HG03175 (cell line): ENCODE results near the gene ADAMTS6.
"Not testable (repeated sequence)": the region's sequence is repeated elsewhere in the genome, so short reads cannot be mapped to it uniquely, and the experiment has no call there.

ENCODE experiments used
- ATAC-seq: cut with Tn5 transposase; IDR thresholded peaks from one replicate; pipeline ENCODE4 v1.9.1; 2021; ENCODE audit warnings: mild to moderate bottlenecking, moderate library complexity; ENCODE audit not compliant: unreplicated experiment

Gene ADAMTS6

DNA sequence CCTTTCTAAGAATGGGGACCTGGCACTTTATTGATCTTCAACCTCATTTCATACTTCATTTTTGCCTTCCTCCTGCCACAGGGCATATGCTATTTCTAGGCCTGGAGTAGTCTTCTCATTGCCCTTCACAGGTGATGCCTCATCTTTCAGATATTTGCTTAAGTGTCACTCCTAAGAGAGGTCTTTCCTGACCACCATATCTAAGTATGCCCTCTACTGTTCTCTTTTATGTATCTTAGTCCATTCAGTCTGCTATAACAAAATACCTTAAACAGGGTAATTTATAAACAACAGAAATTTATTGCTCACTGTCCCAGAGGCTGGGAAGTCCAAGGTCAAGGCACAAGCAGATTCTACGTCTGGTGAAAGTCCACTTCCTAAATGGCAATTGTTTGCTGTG, 99.1 kb downstream of the ADAMTS6 start:
- no peak for ATAC-seq

DNA sequence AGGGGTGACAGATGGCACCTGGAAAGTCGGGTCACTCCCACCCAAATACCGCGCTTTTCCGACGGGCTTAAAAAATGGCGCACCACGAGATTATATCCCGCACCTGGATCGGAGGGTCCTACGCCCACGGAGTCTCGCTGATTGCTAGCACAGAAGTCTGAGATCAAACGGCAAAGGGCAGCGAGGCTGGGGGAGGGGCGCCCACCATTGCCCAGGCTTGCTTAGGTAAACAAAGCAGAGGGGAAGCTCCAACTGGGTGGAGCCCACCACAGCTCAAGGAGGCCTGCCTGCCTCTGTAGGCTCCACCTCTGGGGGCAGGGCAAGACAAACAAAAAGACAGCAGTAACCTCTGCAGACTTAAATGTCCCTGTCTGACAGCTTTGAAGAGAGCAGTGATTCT, 111.2 kb downstream of the ADAMTS6 start:
- ATAC-seq = not testable (repeated sequence)

DNA sequence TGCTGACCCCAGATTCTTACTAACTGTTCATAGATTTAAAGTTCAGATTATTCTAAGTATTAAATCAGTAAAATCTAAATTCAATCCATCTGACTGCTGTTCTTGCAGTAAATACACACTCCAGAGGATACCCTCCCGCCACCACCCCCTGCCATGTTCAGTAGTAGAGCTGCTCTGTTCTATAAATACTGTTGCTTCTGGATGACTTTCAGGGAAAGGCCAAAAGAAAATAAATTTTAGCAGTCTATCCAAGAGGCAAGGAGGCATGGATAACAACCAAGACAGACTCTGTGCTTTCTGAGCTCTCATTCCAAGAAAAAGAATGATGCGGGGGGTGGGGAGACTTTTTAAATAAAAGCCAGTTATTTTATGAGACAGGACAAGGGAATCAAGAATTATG, 115.1 kb downstream of the ADAMTS6 start:
- no peak for ATAC-seq

DNA sequence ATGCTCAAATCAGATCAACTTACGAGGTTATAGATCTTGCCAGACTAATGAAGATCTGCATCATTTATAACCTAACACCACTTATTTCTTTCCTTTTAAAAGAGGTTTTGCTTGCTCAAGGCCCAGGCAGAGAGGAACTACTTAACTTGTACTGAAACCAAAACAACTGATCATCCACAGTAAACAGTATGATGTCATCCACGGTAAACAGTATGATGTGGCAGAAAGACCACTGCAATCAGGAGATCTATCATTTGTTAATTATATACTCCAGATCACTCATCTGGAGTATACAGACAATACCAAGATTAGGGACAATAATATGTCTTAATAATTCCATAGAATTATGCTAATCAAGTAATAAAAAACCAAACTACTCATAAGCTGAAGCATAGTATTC, 116.8 kb downstream of the ADAMTS6 start:
- no peak for ATAC-seq

DNA sequence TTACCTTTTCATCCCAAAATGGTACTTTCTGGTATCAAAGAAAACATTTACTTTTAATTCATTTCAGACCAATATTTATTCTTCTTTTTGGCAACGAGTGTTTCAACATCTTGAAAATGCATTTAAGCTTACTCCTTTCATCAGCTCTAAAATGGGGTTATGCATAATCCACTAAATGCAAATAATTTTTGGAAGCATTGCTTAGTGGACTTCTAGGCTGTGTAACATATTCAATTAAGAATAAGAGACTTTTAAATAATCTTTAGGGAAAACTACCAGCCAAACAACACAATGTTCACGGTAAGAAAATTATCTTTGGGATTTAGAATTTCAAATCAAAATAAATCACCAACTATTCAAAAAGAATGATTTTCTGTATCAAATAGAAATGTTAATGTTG, 118.2 kb downstream of the ADAMTS6 start:
- ATAC-seq = no peak

DNA sequence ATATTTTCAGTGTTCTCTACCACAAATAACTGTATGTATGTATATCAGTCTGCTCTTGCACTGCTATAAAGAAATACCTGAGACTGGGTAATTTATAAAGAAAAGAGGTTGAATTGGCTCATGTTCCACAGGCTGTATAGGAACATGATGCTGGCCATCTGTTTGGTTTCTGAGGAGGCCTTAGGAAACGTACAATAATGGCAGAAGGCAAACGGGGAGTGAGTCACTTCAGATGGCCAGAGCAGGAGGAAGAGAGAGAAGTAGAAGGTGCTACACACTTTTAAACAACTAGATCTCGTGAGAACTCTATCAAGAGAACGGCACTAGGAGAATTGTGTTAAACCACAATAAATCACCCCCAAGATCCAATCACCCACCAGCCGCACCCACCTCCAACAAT, 121.7 kb downstream of the ADAMTS6 start:
- ATAC-seq = no peak

DNA sequence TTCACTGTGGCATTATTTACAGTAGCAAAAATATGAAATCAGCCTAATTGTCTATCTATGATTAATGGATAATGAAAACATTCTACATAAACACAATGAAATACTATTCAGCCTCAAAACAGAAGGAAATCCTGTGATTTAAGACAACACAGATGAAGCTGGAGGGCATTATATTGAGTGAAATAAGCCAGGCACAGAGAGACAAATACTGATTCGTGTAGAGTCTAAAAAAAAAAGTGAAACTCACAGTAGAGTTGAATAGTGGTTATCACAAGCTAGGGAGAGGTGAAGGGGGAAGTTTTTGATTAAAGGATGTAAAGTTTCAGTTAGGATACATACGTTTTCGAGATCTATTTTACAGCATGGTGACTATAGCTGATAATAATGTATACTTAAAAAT, 122.2 kb downstream of the ADAMTS6 start:
- no peak for ATAC-seq

DNA sequence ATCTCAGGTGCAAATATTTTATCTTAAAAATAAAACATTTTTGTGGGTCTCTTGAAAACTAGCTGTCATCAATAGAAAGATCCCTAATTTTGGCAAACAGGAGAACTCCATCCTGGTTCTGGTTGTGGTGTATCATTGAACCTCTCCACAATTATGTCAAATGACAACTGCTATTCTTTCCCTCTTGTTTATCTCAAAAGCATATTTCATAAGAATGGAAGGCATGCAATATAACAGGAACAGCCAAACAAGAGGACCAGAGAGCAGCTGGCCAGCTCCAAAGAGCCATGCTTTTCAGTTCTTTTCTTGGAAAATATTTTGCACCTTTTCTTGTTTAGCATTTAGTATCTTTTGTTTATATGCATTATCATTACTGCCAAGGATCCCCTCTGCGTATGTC, 125.4 kb downstream of the ADAMTS6 start:
- ATAC-seq = no peak

DNA sequence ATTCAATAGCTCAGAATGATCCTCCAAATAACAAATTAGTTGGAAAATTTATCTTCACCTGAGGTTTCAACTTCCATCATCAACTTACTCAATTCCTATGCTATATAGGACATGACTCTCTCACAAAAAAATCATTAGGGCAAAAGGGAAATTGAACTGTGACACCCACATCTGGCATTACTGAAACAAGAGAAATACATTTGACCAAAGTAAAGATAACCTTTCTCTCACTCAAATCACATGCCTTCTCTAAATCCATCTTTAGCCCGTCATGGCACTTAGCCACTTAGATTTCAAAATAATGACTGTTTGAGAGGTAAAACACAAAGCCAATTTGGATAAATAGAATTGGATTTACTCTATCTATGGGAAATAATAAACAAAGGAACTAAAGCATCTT, 126.4 kb downstream of the ADAMTS6 start:
- ATAC-seq = no peak

DNA sequence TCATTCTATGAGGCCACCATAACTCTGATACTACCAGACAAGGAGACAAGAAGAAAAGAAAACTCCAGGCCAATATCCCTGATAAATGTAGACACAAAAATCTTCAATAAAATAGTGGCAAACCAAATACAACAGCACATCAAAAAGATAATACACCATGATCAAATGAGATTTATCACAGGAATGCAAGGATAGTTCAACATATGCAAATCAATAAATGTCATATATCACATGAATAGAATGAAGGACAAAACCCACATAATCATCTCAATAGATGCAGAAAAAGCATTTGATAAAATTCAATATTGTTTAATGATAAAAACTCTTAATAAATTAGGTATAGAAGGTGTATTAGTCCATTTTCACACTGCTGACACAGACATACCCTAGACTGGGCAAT, 139.9 kb downstream of the ADAMTS6 start:
- ATAC-seq = no peak

DNA sequence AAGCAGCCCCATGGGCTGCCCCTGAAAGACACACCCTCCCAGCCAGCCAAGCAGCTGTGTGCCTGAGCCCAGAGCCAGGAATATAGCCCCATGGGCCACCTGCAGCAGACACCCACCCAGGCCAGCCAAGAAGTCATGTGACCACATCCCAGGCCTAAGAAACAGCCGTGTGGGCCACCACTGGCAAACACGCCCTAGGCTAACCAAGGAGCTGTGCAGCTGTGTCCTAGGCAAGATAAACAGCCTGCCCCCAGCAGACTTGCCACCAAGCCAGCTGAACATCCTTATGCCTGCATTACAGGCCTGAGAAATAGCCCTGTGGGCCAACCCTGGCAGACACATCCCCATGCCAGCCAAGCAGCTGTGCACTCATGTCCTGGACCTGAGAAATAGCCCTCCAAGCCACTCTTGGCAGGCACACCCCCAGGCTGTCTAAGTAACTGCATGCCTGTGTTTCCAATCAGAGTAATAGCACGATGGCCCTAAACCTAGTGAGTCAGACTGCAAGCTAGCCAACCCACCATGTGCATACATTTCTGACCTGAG, 143.0 kb downstream of the ADAMTS6 start:
- ATAC-seq = no peak

DNA sequence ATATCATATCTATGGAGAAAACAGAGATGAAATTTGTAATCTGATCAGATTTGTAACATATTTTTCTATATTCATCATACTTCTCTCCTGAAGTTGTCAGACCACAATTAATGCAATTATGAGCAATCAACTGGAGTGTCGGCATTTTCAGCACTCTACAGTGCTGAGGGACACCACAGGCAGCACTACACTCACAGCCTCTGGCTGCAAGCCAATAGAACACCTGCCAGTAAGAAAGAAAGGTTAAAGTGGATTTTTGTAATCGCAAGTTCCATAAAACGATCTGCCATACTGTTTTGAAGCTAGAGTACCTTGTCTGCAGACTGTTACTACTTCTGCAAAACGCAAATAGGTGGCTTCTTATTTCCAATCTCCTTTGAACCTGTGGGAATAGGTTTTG, 147.6 kb downstream of the ADAMTS6 start:
- no peak for ATAC-seq

DNA sequence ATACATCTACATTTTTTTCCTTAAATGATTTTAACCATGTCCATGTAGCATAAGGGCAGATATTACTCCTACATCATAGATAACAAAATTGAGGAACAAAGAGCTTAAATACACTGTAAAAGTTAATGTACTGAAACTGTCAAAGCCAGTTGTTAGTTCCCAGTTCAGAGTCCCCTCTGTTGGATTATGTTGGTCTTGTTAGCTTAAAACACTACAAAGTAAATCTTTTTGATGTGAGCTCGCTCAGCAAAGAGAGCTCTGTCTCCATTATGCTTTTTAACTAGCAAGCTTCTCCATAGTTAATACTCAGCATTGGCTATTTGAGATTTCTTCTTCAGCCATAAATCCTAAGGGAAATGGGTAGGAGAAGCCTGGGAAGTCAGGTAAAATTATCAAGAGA, 149.1 kb downstream of the ADAMTS6 start:
- ATAC-seq = no peak

DNA sequence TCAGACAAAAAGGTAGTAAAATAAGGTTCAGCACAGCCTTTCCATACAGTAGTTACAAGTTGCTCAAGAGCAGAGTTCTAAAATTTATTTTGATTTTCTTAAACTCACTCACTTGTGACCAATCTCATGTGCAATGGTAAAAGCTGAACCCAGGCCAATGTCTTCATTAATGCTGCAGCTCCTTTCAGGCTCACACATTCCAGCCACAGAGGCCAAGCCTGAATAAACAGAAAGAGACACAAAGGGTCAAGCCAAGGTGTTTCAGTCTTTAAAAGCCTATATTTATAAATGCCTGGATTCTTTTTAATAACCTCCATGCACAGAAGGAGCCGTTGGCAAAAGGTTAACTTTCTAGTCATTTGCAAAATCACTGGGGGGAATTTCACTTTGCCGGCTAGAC, 152.5 kb downstream of the ADAMTS6 start:
- no peak for ATAC-seq

DNA sequence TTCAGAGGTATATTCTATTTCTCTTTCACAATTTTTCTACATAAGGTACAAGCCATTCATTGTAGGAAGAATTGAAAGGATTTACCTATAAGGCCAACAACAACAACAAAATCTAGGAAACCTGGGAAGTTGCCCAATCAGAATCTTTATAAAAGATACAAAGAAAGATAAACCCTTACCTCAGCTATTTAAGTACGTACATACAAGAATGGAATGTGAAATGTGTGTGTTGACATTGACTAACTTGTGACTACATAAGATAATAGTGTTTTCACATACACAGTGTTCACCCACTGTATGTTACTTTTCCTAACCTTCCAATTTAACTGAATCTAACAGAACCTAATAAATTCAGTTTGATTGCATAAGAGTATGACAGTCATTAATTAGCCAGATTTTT, 154.1 kb downstream of the ADAMTS6 start:
- no peak for ATAC-seq

DNA sequence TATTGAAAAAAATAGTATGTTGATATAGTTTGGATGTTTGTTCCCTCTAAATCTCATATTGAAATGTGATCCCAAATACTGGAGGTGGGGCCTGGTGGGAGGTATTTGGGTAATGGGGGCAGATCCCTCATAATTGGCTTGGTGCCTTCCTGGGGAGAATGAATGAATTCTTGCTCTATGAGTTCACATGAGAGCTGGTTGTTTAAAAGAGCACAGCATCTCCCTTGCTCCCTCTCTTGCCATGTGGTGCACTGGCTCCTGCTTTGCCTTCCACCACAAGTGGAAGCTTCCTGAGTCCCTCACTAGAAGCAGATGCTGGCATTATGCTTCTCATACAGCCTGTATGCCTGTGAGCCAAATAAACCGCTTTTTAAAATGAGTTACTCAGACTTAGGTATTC, 154.8 kb downstream of the ADAMTS6 start:
- no peak for ATAC-seq

DNA sequence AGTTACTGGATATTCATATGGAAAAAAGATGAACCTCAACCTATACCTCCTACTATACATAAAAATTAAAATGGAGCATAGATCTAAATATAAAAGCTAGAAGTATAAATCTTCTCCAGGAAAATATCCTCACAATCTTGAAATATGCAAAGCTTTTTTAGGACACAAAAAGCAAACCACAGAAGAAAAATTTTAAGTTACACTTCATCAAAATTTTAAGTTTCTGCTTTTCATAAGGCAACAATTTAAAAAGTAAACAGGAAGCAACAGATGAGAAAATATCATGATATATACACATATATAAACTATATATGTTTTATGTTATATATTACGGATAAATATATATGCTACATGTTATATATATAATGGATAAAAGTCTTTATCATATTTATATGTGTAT, 157.5 kb downstream of the ADAMTS6 start:
- no peak for ATAC-seq

DNA sequence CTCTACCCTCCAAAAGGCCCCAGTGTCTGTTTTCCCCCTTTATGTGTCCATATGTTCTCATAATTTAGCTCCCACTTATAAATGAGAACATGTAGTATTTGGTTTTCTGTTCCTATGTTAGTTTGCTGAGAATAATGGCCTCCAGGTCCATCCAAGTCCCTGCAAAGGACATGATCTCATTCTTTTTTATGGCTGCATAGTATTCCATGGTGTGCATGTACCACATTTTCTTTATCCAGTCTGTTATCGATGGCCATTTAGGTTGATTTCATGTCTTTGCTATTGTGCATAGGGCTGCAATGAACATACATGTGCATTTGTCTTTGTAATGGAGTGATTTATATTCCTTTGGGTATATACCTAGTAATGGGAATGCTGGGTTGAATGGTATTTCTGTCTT, 161.0 kb downstream of the ADAMTS6 start:
- not testable (repeated sequence) for ATAC-seq

DNA sequence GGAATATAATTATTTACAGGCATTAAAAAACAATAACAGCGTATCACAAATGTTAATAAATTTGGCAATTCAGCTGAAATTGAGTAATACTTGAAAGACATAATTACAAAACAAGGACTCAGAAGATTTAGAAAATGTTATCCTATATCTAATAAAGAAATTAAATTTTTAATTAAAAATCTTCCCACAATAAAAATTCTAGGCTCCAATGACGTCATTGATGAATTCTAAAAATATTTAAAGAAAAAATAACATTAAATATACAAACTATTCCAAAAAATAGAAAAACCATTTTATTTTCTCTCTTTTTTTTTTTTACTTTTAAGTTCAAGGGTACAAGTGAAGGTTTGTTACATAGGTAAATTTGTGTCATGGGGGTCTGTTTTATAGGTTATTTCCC, 161.5 kb downstream of the ADAMTS6 start:
- no peak for ATAC-seq

DNA sequence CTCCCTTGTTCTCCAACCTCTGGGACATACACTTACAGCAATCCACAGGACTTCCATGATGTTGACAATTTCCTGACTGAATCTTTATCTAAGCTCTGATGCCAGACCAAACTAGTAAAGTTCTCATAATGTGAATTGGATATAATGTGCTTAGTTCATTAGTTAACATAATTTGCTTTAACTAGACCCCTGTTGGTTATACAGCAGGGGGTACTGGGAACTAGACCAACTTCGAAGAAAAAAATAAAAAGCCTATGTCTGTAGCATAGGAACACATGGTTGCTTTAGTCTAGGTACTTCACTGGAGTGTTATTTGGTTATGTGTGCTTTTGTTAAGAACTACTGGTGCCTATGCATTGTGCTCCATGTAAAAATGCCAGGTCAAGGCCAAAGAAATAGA, 173.8 kb downstream of the ADAMTS6 start:
- ATAC-seq = no peak

DNA sequence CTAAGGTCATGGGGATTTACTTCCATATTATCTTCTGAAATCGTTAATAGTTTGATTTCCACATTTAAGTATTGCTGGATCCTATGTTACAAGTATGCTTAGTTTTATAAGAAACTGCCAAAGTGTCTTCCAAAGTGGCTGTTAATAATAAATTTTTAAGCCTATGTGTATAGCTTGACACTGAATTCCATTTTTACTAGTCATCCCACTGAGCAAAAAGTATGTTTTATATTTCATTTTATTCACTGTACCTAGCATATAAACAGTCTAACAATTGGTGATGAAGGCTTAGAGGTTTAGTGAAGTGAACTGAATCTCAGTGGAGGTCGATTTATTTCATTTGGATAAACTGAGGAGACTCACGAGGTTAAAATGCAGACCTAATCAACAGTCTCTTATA, 174.6 kb downstream of the ADAMTS6 start:
- no peak for ATAC-seq

DNA sequence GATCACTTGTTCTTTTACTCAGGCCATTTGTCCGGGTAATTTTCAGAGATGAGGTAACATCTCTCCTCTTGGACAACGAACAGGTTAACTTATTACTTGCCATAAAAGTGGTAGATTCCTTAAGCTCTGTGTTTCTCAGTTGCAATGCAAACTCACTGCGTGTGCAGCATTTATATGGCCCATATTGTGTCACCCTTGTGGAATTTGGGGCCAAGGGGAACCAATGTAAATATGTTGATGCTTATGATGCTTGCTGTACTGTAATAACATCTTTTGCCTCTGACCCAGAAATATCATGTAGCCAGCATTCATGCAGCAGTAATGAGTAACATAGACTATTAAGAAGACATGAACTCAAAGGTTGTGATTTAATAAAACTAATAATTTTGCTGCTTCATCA, 175.8 kb downstream of the ADAMTS6 start:
- ATAC-seq = no peak

DNA sequence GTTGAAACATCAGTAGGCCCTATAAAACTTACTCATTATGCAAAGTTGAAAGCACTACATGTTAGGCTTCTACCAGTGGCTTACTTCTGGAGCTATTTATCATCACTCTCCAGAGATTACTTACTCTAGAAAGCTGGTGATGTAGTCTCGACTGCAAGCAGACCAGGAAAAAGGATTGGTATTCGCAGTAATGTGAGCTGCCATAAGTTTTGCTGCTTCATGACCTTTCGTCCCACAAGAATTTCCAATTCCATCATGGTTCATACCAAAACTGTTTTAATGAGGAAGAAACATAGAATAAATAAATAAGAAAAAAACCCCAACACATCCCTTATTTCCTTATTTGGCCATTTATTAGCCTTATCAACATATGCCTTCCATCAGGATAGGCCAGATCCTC, 181.9 kb downstream of the ADAMTS6 start:
- no peak for ATAC-seq

DNA sequence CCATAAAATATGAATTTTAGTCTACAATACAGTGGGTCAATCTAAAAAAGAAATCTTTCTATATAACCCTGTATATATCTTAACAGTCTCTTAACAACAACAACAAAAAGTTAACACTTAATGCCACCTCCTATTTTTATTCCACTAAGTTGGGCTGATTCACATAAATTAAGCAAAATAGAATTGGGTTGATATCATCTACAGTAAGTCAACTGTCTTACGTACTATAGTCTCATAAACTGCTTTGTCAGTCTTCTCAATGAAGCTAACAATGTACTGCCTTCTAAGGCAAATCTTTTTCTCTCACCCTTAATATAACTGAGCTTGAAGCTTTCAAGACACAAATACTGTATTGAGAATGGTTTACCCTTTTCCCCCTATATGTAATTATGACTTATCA, 185.7 kb downstream of the ADAMTS6 start:
- no peak for ATAC-seq
